Measurements from ENCODE around the gene CCR4. TPM values are rescaled to one million over a fixed set of nuclear protein-coding genes. Genes with fewer than 3 reads are reported as not detected.

CCR4 gene
- total RNA-seq, 1 donor from 2014 or later: not detected

GRCh38 chr3:32994045-32994444 lies 42.6 kb downstream of the CCR4 start:
- no peaks in the 10 kb centered on the region for H3K27me3 Mint-ChIP-seq
- no peaks in the 10 kb centered on the region for H3K9me3 Mint-ChIP-seq
- no peaks in the 10 kb centered on the region for H3K36me3 Mint-ChIP-seq
- no peak for DNase-seq (ENCODE audit: extremely low spot score, unreplicated experiment)
- H3K4me1 Mint-ChIP-seq (ENCODE audit: unreplicated experiment): no peaks in the 10 kb centered on the region
- no peak overlapping the region for H3K27ac Mint-ChIP-seq
- H3K4me3 Mint-ChIP-seq: no peak overlapping the region
- no peak for TF ChIP-seq CTCF (conservative IDR thresholded peaks at IDR 0.05)

- H3K27me3 Mint-ChIP-seq: no peaks in the 10 kb centered on the region
- no peaks in the 10 kb centered on the region for H3K36me3 Mint-ChIP-seq
- H3K27ac Mint-ChIP-seq: no peak overlapping the region
- TF ChIP-seq CTCF (conservative IDR thresholded peaks at IDR 0.05): no peak
- no peaks in the 10 kb centered on the region for H3K9me3 Mint-ChIP-seq
- H3K4me1 Mint-ChIP-seq (ENCODE audit: unreplicated experiment): no peaks in the 10 kb centered on the region
- no peak overlapping the region for H3K4me3 Mint-ChIP-seq
- no peak for DNase-seq (ENCODE audit: extremely low spot score, unreplicated experiment)
Measured at GRCh38 chr3:32995098-32995497, 43.7 kb downstream of the CCR4 start.

GRCh38 chr3:32996048-32996754 lies 44.8 kb downstream of the CCR4 start:
- Mint-ChIP-seq H3K27me3 (no peaks in the 10 kb centered on the region), H3K27ac (no peak overlapping the region), H3K36me3 (peaks cover 6% of the 10 kb centered on the region), H3K4me3 (no peak overlapping the region), H3K9me3 (no peaks in the 10 kb centered on the region), H3K4me1 (ENCODE audit: unreplicated experiment) (peaks cover 5% of the 10 kb centered on the region)
- no peak for DNase-seq (ENCODE audit: extremely low spot score, unreplicated experiment)
- TF ChIP-seq CTCF (conservative IDR thresholded peaks at IDR 0.05): no peak

- Mint-ChIP-seq H3K27me3 (no peaks in the 10 kb centered on the region), H3K9me3 (no peaks in the 10 kb centered on the region), H3K36me3 (peaks cover 6% of the 10 kb centered on the region), H3K27ac (no peak overlapping the region), H3K4me3 (no peak overlapping the region), H3K4me1 (ENCODE audit: unreplicated experiment) (peaks cover 10% of the 10 kb centered on the region)
- TF ChIP-seq CTCF (conservative IDR thresholded peaks at IDR 0.05): no peak
- DNase-seq (ENCODE audit: extremely low spot score, unreplicated experiment): no peak
Measured at GRCh38 chr3:32996755-32997091, 45.3 kb downstream of the CCR4 start.

GRCh38 chr3:32998631-32999451 lies 47.4 kb downstream of the CCR4 start:
- Mint-ChIP-seq H3K27me3 (no peaks in the 10 kb centered on the region), H3K9me3 (no peaks in the 10 kb centered on the region), H3K4me3 (no peak overlapping the region), H3K4me1 (ENCODE audit: unreplicated experiment) (peaks cover 10% of the 10 kb centered on the region), H3K27ac (no peak overlapping the region), H3K36me3 (peaks cover 11% of the 10 kb centered on the region)
- no peak for DNase-seq (ENCODE audit: extremely low spot score, unreplicated experiment)
- TF ChIP-seq CTCF (conservative IDR thresholded peaks at IDR 0.05): no peak
